ENCODE measurements around the gene RAP1GAP2.
"Not testable (repeated sequence)": the region's sequence is repeated elsewhere in the genome, so short reads cannot be mapped to it uniquely, and the experiment has no call there.

Gene RAP1GAP2

DNA sequence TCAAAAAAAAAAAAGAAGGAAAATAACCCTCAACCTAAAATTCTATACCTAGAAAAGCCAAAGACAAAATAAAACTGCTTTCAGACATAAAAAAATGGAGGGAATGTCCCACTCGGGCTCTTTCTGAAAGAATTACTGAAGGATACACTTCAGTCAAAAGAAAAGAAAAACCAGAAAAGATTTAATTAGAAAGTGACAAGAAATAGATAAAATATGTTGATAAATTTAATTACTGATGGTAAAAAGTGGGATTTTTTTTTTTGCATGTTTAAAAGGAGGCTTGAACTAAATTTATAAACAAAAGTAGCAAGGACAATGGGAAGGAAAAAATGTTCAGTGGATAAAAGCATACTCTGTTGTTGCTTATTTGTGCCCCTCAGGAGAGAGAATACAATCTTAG is 178.1 kb downstream of the RAP1GAP2 start:
- DNase-seq, result no peak

DNA sequence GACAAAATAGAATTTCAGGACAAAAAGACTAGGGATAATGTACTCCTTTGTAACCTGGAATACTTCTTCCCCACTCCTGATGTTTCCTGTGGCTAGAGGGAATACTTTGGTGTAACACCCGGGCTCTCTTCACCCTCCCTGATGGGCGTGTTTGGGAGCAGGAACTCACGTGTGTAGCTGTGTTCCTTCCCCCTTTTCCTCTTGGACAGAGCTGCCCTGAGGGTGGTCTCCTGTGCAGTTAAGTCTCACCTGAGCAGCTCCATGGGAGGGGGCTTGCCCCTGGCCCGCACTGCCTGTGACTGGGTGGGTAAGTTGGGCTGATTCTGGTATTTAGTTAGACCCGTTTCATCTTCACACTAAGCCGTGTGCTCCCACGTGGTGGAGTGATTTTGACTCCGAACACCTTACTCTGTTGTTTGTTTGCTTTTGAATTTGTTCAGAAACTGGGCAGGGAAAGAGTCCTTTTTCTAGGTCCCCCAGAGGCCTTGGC is 179.3 kb downstream of the RAP1GAP2 start:
- no peak for DNase-seq

DNA sequence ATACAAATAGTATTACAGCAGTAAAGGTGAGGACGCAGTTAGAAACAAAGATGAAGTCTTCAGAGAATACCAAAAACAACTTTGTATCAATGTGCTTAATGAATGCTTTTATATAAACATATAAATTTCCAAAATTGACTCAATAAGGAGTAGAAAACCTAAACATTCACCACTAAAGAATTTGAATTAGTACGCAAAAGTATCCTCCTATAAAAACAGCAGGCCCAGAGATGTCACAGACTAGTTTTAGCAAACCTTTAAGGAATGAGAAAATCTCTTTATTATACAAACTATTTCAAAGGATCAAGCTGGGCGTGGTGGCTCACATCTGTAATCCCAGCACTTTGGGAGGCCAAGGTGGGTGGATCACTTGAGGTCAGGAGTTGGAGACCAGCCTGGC is 180.9 kb downstream of the RAP1GAP2 start:
- no peak for DNase-seq

DNA sequence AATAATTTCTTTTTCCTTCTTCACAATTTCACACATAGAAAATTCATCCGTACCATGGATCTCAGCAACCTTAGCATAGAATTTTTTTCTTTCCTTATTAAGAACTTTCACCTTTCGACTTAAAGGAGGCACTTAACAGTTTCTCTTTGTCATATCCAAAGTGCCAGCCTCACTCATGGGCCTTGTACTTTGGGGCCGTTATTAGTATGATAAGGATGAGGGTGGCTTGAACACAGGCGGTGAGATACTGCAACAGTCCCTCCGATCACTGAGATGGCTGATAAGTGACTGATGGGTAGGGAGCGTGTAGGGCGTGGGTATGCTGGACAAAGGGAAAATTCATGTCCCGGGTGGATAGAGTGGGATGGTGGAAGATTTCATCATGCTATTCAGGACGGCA is 181.9 kb downstream of the RAP1GAP2 start:
- DNase-seq, result no peak

DNA sequence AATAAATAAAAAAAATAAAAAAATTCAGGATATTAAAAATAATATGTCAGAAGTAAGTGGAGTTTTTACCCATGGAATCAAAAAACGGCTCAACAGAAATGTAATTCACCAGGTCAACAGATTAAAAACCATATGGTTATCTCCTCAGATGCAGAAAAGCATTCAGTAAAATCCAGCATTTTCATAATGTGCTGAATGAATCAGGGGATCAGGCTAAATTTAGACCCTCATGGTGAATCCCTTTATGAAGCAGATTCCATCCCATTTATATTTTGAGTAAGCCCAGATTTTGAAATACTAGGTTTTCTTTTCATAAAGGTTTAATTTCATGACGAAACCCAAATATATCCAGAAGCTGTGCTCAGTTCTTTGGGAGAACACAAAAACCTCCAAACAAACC is 182.8 kb downstream of the RAP1GAP2 start:
- no peak for DNase-seq

DNA sequence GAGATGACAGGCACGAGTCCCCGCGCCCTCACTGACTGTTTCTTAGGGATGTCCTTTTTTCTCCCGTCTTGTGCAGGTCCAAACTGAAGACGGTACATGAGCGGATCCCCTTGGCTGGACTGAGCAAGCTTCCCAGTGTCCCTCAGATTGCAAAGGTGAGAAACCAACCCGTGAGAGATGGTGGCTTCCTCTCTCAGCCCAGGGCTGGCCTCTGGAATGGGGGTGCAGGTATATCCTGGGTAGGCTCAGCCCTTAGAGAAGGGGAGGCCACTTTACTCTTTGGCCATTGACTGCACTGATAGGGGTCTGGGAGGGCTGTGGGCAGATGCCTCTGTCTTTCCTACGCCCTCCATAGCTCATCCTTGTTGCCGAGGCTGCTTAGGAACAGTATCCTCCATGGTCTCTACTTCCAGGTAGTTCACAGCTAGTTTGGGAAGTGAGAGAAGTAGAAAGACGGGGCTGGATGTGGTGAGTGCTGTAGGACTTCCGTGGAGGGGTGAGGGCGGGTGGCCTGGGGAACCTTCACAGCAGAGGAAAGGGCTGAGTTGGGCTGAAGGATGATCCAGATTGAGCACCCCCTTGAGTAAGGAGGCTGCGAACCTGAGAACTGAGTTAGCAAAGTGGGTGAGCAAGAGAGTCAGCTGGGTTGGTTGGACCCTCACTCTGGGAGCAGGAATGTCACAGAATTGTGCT is 184.1 kb downstream of the RAP1GAP2 start:
- DNase-seq, result no peak

DNA sequence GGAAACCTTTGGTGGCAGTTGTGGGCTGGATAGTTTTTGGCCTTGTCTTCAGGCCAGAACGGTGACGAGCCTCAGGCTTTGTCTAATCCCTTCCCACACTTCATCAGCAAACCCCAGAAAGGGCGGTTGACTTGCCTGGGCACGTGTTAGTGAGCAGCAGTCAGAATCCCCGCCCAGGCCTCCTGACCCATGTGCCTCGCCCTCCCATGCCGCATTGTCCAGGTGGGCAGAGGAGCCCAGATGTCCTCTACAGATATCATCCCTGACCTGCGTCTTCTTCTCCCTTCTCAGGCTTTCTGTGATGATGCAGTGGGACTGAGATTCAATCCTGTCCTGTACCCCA is 184.6 kb downstream of the RAP1GAP2 start:
- no peak for DNase-seq

DNA sequence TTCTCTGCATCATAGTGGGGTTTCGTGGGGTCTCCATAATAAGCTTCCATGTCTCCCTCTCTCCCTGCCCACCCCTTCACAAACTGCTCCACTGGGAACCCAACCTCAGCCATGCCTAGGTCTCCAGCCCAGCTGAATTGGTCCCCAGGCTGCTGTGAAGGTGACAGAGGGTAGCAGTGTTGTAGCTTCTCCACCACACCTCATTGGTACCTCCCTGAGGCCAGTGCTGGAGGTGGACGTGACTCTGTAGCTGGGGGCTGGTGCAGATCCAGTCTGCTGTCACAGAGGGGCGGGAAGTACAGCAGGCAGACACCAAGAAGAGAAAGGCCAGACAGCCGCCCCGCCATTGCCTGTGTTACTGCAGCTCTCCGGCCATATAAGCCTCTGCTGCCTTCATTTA is 185.1 kb downstream of the RAP1GAP2 start:
- no peak for DNase-seq

DNA sequence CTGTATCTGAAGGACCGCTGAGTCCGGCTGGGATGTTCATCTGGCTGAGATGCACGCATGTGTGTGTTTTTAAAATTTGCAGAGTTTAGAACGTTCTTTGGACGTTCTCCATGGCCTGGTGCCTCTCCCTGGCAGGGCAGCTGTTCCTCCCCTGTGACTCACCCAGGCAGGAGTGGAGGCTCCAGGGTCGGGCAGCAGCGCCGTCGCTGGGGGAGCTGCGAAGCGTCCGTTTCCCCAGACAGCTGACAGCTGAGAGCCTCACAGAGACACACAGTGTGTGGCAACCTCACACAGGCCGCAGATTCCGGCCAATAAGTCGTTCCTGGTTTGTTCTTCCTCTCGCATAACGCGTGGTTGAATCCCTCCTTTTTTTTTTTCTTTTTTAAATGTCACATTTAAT is 186.6 kb downstream of the RAP1GAP2 start:
- DNase-seq, result no peak

DNA sequence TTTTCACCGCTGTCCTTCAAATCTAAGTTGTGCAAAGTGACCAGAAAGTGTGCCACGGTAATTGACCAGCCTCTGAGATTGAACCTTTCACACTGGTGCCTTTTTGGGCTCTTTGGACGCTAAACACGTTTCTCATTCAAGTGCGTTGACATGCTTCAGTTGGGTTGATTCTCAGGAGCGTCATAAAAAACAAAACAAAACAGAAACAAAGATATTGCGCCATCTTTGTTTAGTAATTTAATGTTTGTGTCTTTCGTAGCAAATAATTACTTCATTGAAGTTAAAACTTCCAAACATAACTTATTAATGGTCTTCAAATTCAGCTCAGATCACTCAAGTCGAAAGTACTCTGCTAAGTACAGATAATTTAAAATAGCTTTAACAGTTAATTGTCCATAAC is 187.0 kb downstream of the RAP1GAP2 start:
- DNase-seq, result no peak

DNA sequence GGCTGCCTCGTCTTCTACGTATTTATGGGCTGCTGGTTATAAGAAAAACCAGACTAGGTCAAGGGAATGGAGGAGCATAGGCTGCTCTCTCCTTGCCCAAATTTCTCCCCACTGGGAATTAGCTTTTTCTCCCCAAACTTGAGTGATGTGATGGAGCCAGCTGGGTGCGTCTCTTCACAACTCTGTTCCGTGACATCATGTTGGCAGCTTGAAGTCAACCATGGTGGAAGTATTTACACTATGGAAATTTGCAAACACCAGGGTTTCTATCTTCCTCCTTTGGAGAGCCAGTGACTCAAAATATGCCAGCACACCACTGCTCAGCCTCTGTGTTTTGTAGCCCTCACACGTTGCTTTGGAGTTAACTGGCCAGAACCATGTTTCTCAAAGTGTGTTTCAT is 189.1 kb downstream of the RAP1GAP2 start:
- DNase-seq, result no peak

DNA sequence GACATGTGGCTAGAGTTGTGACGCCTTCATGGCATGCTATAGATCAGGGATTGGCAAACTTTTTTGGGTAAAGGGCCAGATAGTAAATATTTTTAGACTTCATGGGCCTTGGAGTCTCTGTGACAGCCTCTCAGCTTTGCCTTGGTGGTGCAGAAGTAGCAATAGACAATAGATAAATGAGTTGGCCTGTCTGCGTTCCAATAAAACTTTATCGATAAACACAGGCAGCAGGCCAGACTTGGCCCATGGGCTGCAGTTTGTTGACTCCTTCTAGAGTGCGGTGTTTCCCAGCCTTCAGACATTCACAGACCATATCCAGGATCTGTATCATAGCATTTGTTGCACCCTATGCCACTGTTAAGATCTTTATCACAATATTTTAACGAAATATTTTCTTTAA is 190.7 kb downstream of the RAP1GAP2 start:
- DNase-seq, result no peak

DNA sequence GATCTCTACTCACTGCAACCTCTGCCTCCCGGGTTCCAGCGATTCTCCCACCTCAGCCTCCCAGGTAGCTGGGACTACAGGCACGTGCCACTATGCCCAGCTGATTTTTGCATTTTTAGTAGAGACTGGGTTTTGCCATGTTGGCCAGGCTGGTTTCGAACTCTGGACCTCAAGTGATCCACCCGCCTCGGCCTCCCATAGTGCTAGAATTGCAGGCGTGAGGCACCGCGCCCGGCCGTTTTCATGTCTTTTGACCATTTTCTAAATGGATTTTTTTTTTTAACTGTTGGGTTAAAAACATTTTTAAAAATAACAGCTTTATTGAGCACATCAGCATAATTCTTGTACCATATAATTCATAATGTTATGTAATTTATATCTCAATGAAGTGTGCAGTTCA is 193.2 kb downstream of the RAP1GAP2 start:
- DNase-seq, result not testable (repeated sequence)

DNA sequence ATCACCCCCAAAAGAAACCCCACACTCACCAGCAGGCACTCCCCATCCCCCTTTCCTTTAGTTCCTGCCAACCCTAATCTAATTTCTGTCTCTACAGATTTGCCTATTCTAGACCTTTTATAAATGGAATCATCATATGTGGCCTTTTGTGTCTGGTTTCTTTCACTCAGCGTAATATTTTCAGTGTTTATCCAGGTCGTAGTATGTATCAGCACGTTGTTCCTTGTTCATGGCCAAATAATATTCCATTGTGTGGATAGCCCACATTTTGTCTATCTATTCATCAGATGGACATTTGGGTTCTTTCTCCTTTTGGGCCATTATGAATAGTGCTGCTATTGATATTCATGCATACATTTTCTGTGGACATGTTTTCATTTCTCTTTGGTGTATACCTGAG is 193.6 kb downstream of the RAP1GAP2 start:
- no peak for DNase-seq

DNA sequence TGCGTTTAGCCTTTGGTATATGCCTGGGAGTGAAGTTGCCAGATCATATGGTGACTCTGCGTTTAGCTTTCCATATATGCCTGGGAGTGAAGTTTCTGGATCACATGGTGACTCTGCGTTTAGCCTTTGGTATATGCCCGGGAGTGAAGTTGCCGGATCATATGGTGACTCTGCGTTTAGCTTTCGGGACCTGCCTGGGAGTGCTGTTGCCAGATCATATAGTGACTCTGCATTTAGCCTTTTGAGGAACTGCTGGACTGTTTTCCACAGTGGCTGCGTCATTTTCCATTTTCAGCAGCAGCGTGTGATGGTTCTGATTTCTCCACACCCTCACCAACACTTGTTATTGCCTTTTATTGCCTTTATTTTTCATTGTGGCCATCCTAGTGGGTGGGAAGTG is 194.2 kb downstream of the RAP1GAP2 start:
- DNase-seq, result no peak

DNA sequence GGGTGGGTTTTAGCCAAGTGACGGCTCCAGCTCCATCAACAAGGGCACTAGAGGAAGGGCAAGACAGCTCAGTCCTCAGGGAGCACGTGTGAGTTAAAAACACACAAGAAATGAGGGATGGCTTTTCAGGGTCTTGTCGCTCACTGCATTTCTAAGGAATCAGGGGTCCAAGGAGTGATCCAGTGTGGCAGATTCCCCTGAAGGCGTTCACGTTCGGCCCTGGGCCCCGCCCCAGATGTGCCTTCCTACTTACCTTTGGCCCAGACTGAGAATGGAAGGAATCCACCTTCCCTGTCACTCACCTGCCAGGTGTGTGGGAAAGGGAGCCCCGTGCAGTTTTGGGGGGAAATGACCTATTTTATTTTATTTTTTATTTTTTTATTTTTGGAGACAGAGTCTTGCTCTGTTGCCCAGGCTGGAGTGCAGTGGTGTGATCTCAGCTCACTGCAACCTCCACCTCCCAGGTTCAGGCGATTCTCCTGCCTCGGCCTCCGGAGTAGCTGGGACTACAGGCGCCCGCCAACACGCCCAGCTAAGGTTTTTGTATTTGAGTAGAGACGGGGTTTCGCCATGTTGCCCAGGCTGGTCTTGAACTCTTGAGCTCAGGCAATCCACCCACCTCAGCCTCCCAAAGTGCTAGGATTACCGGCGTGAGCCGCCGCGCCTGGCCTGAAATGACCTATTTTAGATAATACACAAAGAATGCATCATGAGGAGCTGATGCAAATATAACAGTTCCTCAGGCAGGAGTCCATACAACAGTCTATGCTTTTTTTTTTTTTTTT is 195.3 kb downstream of the RAP1GAP2 start:
- not testable (repeated sequence) for DNase-seq

DNA sequence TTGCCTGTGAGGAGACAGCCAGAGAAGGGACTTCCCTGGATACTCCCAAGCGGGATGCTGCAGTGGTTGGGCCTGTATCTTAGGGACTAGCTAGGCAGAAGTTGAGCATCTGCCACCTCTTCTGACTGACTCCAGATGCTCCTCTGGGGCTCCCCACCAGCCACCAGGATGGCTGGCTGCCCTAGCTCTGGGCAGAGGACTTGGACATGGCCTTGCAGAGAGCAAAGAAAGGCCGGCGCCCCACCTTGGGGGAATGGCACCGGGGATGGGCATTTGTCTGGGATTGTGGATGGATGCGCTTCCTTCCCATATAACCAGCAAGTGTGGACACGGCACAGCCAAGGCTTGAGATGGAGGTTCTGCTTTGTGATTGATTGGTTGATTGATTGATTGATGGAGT is 198.2 kb downstream of the RAP1GAP2 start:
- no peak for DNase-seq

DNA sequence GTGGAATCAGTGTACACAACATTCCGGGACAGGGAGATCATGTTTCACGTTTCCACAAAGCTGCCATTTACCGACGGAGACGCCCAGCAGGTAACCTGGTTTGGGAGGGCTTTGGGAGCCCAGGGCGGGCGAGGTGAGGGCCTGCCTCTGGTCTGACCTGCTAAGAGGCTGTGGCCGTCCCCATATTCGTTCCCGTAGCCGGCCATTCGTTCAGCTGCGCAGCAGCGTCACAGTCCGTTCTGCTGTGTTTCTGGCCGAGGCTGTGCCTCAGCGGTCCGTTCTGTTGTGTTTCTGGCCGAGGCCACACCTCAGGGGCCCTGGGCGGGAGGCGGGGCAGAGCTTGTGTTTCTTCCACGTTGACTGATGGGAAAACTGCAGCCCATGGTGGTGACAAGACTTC is 199.1 kb downstream of the RAP1GAP2 start:
- DNase-seq, result peak; percentile 33

DNA sequence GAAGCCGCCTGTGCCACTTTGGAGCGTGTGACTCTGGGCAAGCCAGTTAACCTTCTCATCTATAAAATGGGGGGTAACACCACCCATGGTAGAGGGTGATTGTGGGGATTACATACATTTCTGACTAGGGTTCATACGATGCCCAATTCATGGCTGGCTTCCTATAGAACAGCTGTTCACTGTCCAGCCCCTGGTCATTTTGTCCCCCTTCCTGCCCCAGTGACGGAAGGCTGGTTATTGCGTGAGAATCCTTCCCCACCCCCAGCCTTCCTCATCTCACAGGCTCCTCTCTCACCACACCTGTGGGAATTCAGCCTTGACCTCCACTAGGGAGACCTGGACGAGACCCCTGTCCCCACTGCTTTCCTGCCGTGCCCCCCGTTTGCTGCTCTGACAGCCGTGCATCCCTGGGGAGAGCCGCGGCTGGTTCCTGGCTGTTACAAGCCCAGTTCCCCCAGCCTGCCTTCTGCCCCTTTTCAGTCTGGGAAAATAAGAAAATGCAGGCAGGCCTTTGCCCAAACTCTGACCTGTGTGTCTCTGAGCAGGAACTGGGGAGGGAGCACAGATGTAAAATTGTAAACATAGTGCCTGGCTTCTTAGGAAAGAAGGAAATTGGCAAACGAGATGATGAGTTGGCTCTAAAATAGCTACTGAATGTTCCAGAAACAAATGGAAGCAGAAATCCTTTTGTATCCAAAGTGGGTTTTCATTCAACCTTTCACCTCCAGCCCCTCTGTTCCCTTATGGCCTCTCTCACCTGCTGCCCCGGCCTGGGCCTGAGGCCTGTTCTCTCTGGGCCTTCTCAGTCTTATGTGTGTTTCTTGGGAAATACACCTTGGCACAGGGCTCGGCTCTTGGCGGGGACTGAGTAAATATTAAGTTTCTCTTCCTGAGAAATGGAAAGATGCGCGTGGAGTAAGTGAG is 199.9 kb downstream of the RAP1GAP2 start:
- no peak for DNase-seq

DNA sequence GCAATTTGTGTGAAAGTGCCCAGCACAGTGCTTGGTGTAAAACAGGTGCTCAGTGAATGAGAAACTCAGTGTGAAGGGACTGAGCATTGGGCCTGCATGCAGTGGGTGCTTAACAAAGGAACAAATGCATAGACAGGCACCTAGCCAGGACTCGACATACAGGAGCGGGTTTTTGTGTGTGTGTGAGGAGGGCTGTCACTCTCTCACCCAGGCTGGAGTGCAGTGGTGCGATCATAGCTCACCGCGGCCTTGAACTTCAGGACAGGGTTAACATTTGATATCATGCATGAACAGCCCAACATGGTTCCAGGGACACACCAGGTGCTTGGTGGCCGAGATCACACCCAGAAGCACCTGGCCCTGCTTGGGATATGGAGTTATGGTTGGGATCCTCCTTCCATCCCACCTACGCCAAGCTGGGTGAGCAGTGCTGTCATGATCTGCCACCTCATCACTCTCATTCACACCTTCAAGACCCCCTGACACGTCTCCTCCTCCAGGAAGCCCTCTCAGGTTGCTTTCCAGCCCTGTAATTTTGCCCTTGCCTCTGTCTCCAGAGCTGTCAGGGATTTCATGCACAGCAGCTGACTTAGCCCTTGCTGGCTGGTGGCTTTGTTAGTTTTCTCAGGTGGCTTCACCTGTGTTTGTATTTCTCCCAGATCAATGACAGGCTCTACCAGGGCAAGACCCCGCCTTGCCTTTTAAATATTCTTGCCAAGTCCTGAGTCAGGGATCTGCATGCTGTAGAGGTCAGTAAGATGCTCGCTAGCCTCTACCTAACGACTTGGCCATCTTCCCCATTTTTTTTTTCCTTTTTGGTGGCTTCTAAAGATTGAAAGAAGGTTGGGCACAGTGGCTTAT is 200.8 kb downstream of the RAP1GAP2 start:
- DNase-seq, result no peak

DNA sequence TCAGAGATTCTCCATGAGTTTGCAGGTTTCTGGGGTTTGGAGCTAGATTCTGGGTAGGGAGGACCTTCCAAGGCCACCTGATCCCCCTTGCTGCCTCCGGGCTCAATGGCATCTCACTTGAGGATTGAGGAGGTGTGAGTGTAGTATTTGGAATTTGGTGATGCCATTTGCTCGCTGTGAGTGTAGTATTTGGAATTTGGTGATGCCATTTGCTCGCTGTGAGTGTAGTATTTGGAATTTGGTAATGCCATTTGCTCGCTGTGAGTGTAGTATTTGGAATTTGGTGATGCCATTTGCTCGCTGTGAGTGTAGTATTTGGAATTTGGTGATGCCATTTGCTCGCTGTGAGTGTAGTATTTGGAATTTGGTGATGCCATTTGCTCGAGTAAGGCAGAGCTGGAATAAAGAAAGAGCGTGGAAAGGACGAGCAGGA is 202.2 kb downstream of the RAP1GAP2 start:
- not testable (repeated sequence) for DNase-seq
